ENCODE measurements around the gene FBXW7. TPM values are rescaled to one million over a fixed set of nuclear protein-coding genes. Genes with fewer than 3 reads are reported as not detected.

The FBXW7 gene
- total and polyA plus RNA-seq, 2 of the 13 experiments (the other 11 are each of a cell fraction or from before 2014, with no cell fraction given): 5.0 to 40.9 TPM

- TF ChIP-seq E2F1 (CRISPR knock-in tag; IDR thresholded peaks at IDR 0.05) (no peak), AKNA (CRISPR knock-in tag; IDR thresholded peaks at IDR 0.05; ENCODE audit: borderline replicate concordance) (no peak), RFX3 (CRISPR knock-in tag; IDR thresholded peaks at IDR 0.05) (no peak), CEBPZ (IDR thresholded peaks at IDR 0.05; ENCODE audit: low read length) (no peak), NAIF1 (CRISPR knock-in tag; IDR thresholded peaks at IDR 0.05; ENCODE audit: borderline replicate concordance) (no peak), ETV5 (CRISPR knock-in tag; IDR thresholded peaks at IDR 0.05; ENCODE audit: borderline replicate concordance) (no peak), ZNF362 (CRISPR knock-in tag; IDR thresholded peaks at IDR 0.05; ENCODE audit: borderline replicate concordance) (no peak), CC2D1A (CRISPR knock-in tag; IDR thresholded peaks at IDR 0.05) (no peak)
Measured at GRCh38 chr4:152510349-152511147, 25.3 kb downstream of the FBXW7 start (continued).

All from HepG2 (cell line).